RWPE1 (cell line): ENCODE data around the gene BACH2.

Experiments
- CTCF ChIA-PET: fragments of 350-600 bp; sonication (Branson Sonifier 250); formaldehyde crosslinking; extraction: SDS; loops from one replicate; lab custom pipeline; 2021; lab: Yijun Ruan, JAX
- POLR2A ChIA-PET: fragments of 400-600 bp; formaldehyde crosslinking; extraction: SDS; loops from one replicate; lab custom pipeline; 2020; ENCODE audit warnings: antibody characterized with exemption; ENCODE audit not compliant: low non-redundant PET; lab: Yijun Ruan, JAX
- DNase-seq: peaks from one replicate; pipeline ENCODE4 v3.0.0; 2012; ENCODE audit warnings: low spot score
- H3K27ac ChIP-seq: fragments of 450-650 bp; 2 replicates; pipeline ENCODE4 v1.5.1; 2017
- TF ChIP-seq, protein P1 (sequence below): fragments of 450-650 bp; conservative IDR thresholded peaks from 2 replicates; pipeline ENCODE4 v1.5.1; 2017; ENCODE audit warnings: low read depth, mild to moderate bottlenecking

BACH2 gene

GRCh38 chr6:90044833-90045381, 251.7 kb downstream of the BACH2 start:
- no peak overlapping the region for H3K27ac ChIP-seq
- ChIA-PET POLR2A (no interaction called here), CTCF (no interaction called here)
- TF ChIP-seq, protein P1, sequence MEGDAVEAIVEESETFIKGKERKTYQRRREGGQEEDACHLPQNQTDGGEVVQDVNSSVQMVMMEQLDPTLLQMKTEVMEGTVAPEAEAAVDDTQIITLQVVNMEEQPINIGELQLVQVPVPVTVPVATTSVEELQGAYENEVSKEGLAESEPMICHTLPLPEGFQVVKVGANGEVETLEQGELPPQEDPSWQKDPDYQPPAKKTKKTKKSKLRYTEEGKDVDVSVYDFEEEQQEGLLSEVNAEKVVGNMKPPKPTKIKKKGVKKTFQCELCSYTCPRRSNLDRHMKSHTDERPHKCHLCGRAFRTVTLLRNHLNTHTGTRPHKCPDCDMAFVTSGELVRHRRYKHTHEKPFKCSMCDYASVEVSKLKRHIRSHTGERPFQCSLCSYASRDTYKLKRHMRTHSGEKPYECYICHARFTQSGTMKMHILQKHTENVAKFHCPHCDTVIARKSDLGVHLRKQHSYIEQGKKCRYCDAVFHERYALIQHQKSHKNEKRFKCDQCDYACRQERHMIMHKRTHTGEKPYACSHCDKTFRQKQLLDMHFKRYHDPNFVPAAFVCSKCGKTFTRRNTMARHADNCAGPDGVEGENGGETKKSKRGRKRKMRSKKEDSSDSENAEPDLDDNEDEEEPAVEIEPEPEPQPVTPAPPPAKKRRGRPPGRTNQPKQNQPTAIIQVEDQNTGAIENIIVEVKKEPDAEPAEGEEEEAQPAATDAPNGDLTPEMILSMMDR, result no peak
- DNase-seq, result no peak

DNA sequence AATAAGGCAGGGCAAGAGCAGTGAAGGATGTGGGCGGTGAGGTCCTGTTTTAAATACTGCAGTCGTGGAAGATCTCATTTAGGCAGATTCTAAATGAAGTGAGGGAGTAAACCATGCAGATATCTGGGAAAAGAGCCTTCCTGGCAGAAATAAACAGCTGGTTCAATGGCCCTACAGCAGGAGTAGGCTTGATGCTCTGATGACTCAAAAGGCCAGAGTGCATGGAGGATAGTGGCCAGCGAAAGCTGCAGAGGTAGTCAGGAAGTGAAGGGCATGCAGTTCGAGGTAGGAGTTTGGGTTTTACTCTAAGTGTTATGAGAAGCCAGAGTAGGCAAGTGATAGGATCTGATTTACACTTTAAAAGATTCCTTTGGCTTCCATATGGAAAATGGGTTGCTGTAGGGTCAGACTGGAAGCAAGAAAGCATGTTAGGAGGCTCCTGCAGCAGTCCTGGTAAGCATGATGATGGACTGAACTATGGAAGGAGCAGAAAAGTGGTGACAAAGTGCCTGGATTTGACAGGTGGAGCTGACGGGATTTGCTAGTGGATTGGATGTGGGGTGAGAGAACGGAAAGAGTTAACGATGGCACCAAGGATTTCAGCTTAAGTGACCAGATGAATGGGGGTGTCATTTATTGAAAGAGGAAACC, 252.3 kb downstream of the BACH2 start:
- ChIA-PET CTCF (no interaction called here), POLR2A (no interaction called here)

DNA sequence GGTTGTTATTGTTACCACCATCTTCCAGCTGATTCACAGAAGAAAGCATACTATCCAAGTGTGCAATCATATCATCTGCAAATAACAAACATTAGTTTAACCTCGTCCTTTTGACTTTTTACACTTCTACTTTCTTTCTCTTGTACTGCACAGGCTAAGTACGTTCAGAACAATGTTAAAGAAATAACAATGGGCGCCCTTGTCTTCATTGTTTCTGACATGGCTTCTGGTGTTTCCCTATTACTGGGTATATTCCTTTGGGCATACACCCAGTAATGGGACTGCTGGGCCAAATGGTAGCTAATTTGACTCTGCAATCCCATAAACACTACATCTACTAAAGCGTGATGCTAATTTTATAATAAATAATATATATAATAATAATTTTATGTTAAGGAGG, 255.7 kb downstream of the BACH2 start:
- ChIA-PET POLR2A (no interaction called here), CTCF (no interaction called here)
- no peak overlapping the region for H3K27ac ChIP-seq
- TF ChIP-seq, protein P1, result no peak
- DNase-seq, result no peak

More for the DNA sequence above, 252.3 kb downstream of the BACH2 start:
- DNase-seq, result no peak
- H3K27ac ChIP-seq, result no peak overlapping the region
- TF ChIP-seq, protein P1, result no peak

- H3K27ac ChIP-seq, result no peak overlapping the region
- TF ChIP-seq, protein P1, result no peak
- ChIA-PET POLR2A (no interaction called here), CTCF (interaction anchor here (0.6 kb wide), 1 partner anchor 409 kb away, joined by 4 read pairs; no protein-coding TSS in a partner anchor)
- DNase-seq, result no peak
These were observed 256.7 kb downstream of the BACH2 start for GRCh38 chr6:90039911-90040310.

DNA sequence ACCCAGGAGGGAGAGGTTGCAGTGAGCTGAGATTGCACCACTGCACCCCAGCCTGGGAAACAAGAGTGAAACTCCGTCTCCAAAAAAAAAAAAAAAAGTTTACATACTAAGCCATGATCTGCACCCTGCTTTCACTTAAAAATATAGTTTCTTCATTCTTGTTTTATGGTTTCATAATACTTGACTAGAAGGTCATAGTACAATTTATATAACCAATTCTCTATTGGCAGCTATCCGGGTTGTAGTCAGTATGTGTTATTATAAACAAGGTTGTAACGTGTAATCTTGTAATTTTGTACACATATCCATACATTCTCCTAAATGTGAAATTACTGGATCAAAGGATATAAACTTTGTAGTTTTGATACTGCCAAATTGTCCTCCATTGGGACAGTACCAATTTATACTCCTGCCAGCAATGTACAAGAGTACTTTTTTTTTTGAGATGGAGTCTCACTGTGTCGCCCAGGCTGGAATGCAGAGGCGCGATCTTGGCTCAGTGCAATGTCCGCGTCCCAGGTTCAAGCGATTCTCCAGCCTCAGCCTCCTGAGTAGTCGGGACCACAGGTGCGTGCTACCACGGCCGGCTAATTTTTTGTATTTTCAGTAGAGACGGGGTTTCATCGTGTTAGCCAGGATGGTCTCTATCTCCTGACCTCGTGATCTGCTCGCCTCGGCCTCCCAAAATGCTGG, 257.5 kb downstream of the BACH2 start:
- CTCF ChIA-PET, result interaction anchor here (0.6 kb wide), 1 partner anchor 408 kb away, joined by 4 read pairs; no protein-coding TSS in a partner anchor
- POLR2A ChIA-PET, result no interaction called here
- no peak overlapping the region for H3K27ac ChIP-seq
- DNase-seq, result no peak
- TF ChIP-seq, protein P1, result no peak

DNA sequence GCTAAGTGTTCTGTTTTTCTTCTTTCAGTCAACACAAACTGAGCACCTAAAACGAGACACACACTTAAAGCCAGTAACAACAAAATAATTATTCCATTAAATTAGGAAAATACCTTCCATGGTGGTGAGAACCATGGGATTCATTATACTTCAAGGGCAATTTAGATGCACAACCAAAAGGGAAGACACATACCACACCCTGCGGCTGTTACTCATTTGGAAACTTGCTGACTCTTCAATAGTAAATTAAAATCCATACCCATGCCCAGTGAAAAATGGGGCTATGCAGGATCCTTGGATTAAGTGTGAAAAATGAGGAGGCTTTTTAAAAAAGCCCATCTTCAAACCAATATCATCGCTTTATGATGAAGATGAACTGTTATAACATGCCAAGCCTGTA, 259.7 kb downstream of the BACH2 start:
- no peak for DNase-seq
- POLR2A ChIA-PET, result no interaction called here
- CTCF ChIA-PET, result no interaction called here
- H3K27ac ChIP-seq, result no peak overlapping the region
- TF ChIP-seq, protein P1, result no peak
